ENCODE results near the gene CHAF1A.
A peak's percentile ranks its signal among the peaks of the same experiment; 100 is the strongest.

CHAF1A gene

GRCh38 chr19:4402171-4403004 is at the start of gene CHAF1A:
CHAF1A (plus strand) TSS chr19:4402640; CDS start chr19:4402763, 123 bp downstream.
- DNase-seq: peak; percentile 99

- DNase-seq: no peak
These were observed 49.7 kb upstream of the CHAF1A start for GRCh38 chr19:4352701-4353121.

- no peak for DNase-seq
These were observed 48.2 kb upstream of the CHAF1A start for GRCh38 chr19:4354282-4354681.

GRCh38 chr19:4354897-4355296 is 47.5 kb upstream of the CHAF1A start:
- DNase-seq: no peak

- no peak for DNase-seq
These were observed 45.2 kb upstream of the CHAF1A start for GRCh38 chr19:4357095-4357797.

DNA sequence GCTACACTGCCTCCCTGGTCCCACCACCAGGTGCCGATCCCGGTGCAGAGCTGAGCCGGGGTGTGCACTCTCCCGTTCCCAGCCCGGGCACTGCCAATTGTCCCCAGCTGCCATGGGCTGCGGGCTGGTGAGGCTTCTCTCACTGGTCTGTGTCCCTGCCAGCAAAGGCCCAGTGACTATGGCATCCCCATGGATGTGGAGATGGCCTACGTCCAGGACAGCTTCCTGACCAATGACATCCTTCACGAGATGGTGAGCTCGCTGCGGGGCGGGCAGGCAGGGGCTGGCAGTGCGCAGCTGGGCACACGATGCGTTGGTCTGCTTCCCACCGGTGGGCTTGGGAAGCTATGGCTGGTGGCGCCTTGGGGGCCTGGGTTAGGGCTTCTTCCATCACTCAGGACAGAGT is 44.5 kb upstream of the CHAF1A start:
- no peak for DNase-seq

DNA sequence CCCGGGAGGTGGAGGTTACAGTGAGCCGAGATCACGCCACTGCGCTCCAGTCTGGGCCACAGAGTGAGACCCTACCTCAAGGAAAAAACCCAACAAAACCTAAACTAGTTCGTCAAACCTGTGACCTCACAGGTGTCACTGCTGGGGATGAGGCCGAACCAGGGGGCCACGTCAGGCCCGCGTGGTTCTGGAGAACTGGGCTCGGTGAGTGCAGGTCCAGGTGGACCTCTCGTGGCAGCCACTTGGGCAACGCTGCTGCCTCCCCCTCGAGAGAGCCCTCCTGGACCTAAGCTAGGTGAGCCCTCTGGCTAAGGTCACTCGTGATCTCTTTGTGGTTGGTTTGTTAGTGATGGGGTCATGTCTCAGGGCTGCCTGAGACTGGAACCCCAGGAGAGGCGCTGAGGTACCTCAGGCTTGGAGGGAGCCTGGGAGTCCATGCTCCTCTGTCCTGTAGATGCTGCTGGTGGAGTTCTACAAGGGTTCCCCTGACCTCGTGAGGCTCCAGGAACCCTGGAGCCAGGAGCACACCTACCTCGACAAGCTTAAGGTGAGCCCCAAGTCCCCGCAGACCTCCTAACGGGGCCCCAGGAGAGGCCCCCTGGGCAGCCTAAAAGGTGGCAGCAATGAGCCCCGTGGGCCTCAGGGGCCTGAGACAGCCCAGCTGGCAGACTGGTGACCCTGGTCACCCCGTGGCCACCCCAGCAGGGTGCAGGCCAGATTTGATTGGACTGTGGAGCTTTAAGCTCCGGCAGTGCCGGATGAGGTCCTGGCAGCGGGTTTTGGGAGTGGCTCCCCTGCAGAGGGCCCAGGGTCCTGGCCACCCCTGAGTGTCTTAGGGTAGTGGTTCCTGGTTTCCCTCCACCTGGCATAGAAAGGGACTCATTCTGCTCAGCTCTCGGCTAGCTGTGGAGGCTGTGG is 43.5 kb upstream of the CHAF1A start:
- DNase-seq: no peak

DNA sequence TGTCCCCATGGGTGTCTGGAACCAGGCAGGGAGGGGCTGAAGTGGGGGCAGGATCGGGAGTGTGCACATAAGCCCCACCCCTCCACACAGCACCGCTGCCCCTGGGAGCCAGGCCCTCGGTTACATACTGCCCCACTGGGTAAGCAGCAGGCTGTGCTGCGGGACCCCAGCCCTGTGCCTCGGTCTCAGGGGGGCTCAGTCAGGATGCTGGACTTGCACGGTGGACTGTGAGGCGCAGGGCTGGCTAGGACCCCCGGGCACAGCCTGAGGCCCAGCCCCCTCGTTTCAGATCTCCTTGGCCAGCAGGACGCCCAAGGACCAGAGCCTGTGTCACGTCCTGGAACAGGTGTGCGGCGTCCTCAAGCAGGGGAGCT is 42.8 kb upstream of the CHAF1A start:
- no peak for DNase-seq

DNA sequence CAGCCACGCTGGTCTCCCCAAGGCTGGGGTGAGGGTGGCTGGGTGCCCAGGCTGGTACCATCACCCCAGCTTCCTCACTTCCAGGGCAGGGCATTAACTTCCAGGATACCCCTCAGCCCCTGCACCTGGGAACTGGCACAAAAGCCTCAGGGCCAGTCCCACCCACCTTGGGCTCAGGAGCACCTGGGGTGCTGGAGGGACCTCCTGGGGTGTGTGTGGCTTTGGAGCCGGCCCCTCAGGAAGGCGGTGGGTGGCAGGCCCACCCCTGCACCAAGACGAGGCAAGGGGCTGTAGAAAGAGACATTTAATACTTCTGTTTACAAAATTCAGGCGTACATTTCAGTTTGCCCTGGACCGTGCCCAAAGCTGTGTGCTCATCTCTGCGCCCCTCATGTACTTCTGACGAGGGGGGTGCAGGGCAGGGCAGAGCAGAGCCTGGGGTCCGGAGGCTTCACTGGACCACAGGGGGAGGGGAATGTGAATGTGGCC is 42.3 kb upstream of the CHAF1A start:
- DNase-seq: no peak

DNA sequence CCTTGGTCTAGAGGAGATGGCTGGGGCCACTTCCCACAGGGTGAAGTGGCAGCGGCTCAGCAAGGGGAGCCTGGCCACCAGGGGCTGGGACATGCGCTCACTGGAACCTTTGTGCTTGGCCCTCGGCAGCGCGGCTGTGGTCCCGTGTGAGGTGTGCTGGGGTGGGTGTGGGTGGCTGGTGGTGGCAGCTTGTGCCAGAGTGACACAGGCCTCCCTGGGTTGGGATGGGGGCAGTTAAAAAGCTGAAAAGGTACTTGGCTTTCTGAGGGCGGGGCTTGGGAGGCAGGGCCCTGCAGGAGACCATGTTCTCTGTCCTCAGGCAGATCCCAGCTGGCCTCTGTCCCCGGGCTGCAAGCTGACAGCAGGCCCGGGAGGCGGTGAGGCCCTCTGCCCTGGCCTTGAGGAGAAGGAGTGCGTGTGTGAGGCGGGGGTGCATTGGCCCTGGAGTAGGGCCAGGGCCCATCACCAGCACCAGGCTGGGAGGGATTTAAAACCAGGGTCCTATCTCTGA is 41.7 kb upstream of the CHAF1A start:
- DNase-seq: no peak

GRCh38 chr19:4361152-4362046 is 41.0 kb upstream of the CHAF1A start:
- DNase-seq: no peak

- no peak for DNase-seq
These were observed 40.2 kb upstream of the CHAF1A start for GRCh38 chr19:4362101-4362828.

DNA sequence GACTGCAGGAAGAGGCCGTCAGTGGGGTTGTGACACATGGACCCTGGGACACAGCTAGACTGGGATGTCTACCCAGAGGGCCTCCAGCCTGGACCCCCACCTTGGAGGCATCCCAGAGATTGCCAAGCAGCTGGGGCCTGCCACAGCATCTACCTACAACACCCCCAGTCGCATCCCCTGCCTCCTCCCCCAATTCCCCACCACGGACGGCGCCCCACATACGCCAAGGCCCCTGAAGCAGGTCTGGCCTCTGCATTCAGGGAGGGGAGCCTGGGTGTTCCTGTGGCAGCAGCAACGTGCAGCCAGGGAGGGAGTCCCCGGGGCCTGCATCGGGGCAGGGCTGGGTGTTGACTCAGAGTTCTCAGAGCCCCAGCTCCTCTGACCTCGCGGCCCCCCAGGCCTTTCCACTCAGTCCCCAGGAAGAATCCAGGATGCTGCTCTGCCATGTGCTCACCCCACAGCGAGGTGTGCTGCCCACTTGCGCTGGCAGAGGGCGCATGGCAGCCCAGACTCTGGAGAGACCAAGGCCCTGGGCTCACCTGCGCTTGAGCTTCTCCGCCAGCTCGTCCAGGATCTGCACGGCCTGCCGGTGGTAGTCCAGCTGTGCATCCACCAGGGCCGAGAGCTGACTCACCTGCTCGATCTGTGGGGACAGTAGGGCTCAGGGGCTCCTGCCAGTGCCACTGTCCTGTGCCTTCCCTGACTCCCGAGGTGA is 39.5 kb upstream of the CHAF1A start:
- no peak for DNase-seq

DNA sequence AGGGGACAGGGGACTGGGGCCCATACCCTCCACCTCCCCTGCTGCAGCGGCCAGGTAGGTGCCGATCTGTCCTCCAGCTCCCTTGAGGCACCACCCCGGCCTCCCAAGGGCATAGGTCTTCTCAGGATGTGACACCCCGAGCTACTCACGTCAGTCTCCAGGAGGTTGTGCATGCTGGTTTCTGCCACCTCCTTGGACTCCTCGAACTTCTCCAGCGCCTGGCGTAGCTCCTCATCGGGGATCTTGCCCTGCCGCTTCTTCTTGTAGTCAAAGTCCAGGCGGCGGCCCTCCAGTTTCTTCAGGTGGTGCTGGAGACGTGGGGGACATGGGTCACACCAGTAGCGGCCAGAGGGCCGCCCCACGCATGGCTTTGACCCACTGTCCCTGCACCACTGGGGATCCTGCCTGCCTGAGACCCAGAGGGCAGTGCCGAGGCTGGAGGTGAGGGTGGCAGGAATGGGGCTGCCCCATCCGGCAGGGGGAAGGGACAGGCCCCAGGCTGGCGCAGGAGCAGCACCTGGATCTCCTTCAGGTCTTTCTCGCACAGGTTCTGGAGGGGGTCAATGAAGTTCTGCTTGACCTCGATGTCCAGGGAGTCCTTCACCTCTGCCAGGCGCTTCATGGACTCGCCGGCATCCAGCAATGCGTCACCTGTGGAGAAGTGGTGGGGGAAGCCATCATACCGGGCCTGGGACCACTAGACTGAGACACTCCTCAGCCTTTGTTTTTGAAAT is 38.7 kb upstream of the CHAF1A start:
- no peak for DNase-seq

- DNase-seq: no peak
These were observed 37.1 kb upstream of the CHAF1A start for GRCh38 chr19:4365341-4365740.

- no peak for DNase-seq
These were observed 36.4 kb upstream of the CHAF1A start for GRCh38 chr19:4365791-4366665.

DNA sequence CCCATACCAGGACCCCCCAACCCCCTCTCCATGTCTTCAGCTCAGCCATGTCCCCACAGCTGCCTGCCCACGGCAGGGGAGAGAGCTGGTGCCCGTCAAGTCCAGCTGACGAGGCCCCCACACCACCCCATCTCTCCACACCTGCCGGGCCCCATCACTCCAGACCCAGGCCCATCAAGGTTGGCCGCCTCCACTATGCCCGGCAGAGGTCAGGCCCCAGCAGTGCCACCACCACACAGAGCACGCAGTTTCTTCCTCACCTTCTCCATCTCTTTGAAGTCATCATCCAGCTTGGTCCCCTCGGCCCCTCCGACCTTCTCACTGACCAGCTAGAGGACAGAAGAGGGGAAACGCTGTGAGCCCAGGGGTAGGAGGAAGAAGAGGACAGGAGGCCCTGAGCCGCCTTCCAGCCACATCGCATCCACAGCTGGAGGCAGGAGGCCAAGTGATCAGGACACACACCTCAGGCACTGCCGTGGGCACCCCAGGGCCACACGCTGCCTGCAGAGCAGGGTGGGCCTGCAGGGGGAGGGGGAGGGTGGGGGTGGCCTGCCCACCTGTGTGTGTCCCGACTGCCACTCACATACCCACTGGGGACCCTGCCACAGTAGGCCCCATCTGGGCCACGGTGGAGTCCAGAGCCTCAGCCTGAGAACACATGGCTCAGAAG is 35.6 kb upstream of the CHAF1A start:
- no peak for DNase-seq

GRCh38 chr19:4367336-4367723 is 35.1 kb upstream of the CHAF1A start:
- DNase-seq: no peak

All from GF-D8 (cell line).